HEK293 (cell line): ENCODE data around the gene NUDT8.

Experiments used
- ATF2 ChIP-seq: fragments of 450-650 bp; formaldehyde crosslinking; IDR thresholded peaks from 2 replicates; pipeline ENCODE4 v1.5.1; 2016; ENCODE audit warnings: missing biosample characterization, missing genetic modification characterization, low read depth
- CTCF ChIP-seq: fragments of 450-650 bp; formaldehyde crosslinking; IDR thresholded peaks from 2 replicates; pipeline ENCODE4 v1.5.1; 2016; ENCODE audit warnings: missing biosample characterization, missing genetic modification characterization
- HOXA7 ChIP-seq: sonication (generic); formaldehyde crosslinking; IDR thresholded peaks from 2 replicates; pipeline ENCODE4 v1.8.1; 2022; ENCODE audit warnings: missing genetic modification reagents, borderline replicate concordance
- IKZF3 ChIP-seq: fragments of 450-650 bp; IDR thresholded peaks from 2 replicates; pipeline ENCODE4 v1.5.0; 2018; ENCODE audit warnings: missing biosample characterization, mild to moderate bottlenecking, missing genetic modification characterization, moderate library complexity
- PATZ1 ChIP-seq: fragments of 450-650 bp; formaldehyde crosslinking; IDR thresholded peaks from 2 replicates; pipeline ENCODE4 v1.5.1; 2016; ENCODE audit warnings: missing biosample characterization, missing genetic modification characterization
- TCF7L2 ChIP-seq: IDR thresholded peaks from 2 replicates; pipeline ENCODE4 v1.6.1; 2011; ENCODE audit warnings: low read depth, mild to moderate bottlenecking, inconsistent platforms, low read length, moderate library complexity, borderline replicate concordance
- ZBTB11 ChIP-seq: fragments of 450-650 bp; formaldehyde crosslinking; conservative IDR thresholded peaks from 2 replicates; pipeline ENCODE4 v1.5.1; 2016; ENCODE audit warnings: low read depth, missing biosample characterization, missing genetic modification characterization
- ZNF121 ChIP-seq: fragments of 450-650 bp; formaldehyde crosslinking; IDR thresholded peaks from 2 replicates; pipeline ENCODE4 v1.5.1; 2016; ENCODE audit warnings: missing biosample characterization, missing genetic modification characterization
- ZNF302 ChIP-seq: fragments of 450-650 bp; formaldehyde crosslinking; IDR thresholded peaks from 2 replicates; pipeline ENCODE4 v1.5.1; 2016; ENCODE audit warnings: missing biosample characterization, missing genetic modification characterization, low read depth
- ZNF449 ChIP-seq: fragments of 450-650 bp; formaldehyde crosslinking; IDR thresholded peaks from 2 replicates; pipeline ENCODE4 v1.5.1; 2017; ENCODE audit warnings: missing biosample characterization, mild to moderate bottlenecking, missing genetic modification characterization, moderate library complexity
- ZNF670 ChIP-seq: fragments of 450-650 bp; formaldehyde crosslinking; IDR thresholded peaks from 2 replicates; pipeline ENCODE4 v1.5.1; 2016; ENCODE audit warnings: missing biosample characterization, missing genetic modification characterization, low read depth
- ZNF707 ChIP-seq: fragments of 450-650 bp; formaldehyde crosslinking; IDR thresholded peaks from 2 replicates; pipeline ENCODE4 v1.5.1; 2016; ENCODE audit warnings: missing biosample characterization, missing genetic modification characterization
- ZNF76 ChIP-seq: fragments of 450-650 bp; formaldehyde crosslinking; IDR thresholded peaks from 2 replicates; pipeline ENCODE4; 2016; ENCODE audit warnings: low read depth, missing biosample characterization, missing genetic modification characterization, borderline replicate concordance

GRCh38 chr11:67664696-67665540 is 35.2 kb upstream of the NUDT8 start:
- no peak for TF ChIP-seq ATF2
- TF ChIP-seq ZNF449, result no peak
- TF ChIP-seq ZNF670, result no peak
- TF ChIP-seq ZBTB11 (tag by site-specific recombination), result no peak
- no peak for TF ChIP-seq PATZ1 (tag by site-specific recombination)
- TF ChIP-seq CTCF (tag by site-specific recombination), result no peak
- no peak for TF ChIP-seq ZNF707
- no peak for TF ChIP-seq ZNF76 (tag by site-specific recombination)
- no peak for TF ChIP-seq IKZF3 (tag by site-specific recombination)
- no peak for TF ChIP-seq ZNF302 (tag by site-specific recombination)
- no peak for TF ChIP-seq ZNF121 (tag by site-specific recombination)
- TF ChIP-seq TCF7L2, result no peak
- TF ChIP-seq HOXA7 (CRISPR knock-in tag), result no peak
